ENCODE results near the gene KIF20A.
"Not testable (repeated sequence)": the region's sequence is repeated elsewhere in the genome, so short reads cannot be mapped to it uniquely, and the experiment has no call there.

The KIF20A gene

GRCh38 chr5:138178516-138179276, at the start of gene KIF20A, which contains the start of gene BRD8:
TSS of gene KIF20A (plus strand) at chr5:138179112. CDS start at chr5:138179681, 569 bp downstream.
TSS of gene BRD8 (minus strand) at chr5:138178630. CDS start at chr5:138178614, 16 bp downstream.
- peak; percentile 81 to 87 for DNase-seq (ENCODE audit: low read depth in 2 of 2)

GRCh38 chr5:138129347-138129746, 49.6 kb upstream of the KIF20A start:
- DNase-seq (ENCODE audit: low read depth in 2 of 2), result no peak

- no peak for DNase-seq (ENCODE audit: low read depth in 2 of 2)
Measured at GRCh38 chr5:138132543-138132942, 46.4 kb upstream of the KIF20A start.

- DNase-seq (ENCODE audit: low read depth in 2 of 2), result no peak
Measured at GRCh38 chr5:138138949-138139780, 39.7 kb upstream of the KIF20A start, which contains the start of gene NME5. TSS of gene NME5 (minus strand) at chr5:138139428. CDS start at chr5:138138780, 648 bp downstream.

- DNase-seq (ENCODE audit: low read depth in 2 of 2), result no peak
Measured at GRCh38 chr5:138139781-138140090, 39.2 kb upstream of the KIF20A start.

GRCh38 chr5:138140268-138140667, 38.6 kb upstream of the KIF20A start:
- DNase-seq (ENCODE audit: low read depth in 2 of 2), result no peak

- no peak for DNase-seq (ENCODE audit: low read depth in 2 of 2)
Measured at GRCh38 chr5:138141734-138142133, 37.2 kb upstream of the KIF20A start.

- not testable (repeated sequence) for DNase-seq (ENCODE audit: low read depth in 2 of 2)
Measured at GRCh38 chr5:138143578-138143977, 35.3 kb upstream of the KIF20A start.

- DNase-seq (ENCODE audit: low read depth in 2 of 2), result no peak
Measured at GRCh38 chr5:138148811-138149210, 30.1 kb upstream of the KIF20A start.

- DNase-seq (ENCODE audit: low read depth in 2 of 2), result no peak
Measured at GRCh38 chr5:138149530-138149929, 29.4 kb upstream of the KIF20A start.

GRCh38 chr5:138155977-138156376, 22.9 kb upstream of the KIF20A start:
- DNase-seq (ENCODE audit: low read depth in 2 of 2), result not testable (repeated sequence)

- DNase-seq (ENCODE audit: low read depth in 2 of 2), result no peak
Measured at GRCh38 chr5:138157626-138158025, 21.3 kb upstream of the KIF20A start.

- DNase-seq (ENCODE audit: low read depth in 2 of 2), result no peak
Measured at GRCh38 chr5:138159666-138160065, 19.2 kb upstream of the KIF20A start.

- DNase-seq (ENCODE audit: low read depth in 2 of 2), result no peak
Measured at GRCh38 chr5:138160706-138161105, 18.2 kb upstream of the KIF20A start.

- DNase-seq (ENCODE audit: low read depth in 2 of 2), result no peak
Measured at GRCh38 chr5:138163721-138164120, 15.2 kb upstream of the KIF20A start.

GRCh38 chr5:138169124-138169523, 9.8 kb upstream of the KIF20A start:
- DNase-seq (ENCODE audit: low read depth in 2 of 2), result no peak

- no peak for DNase-seq (ENCODE audit: low read depth in 2 of 2)
Measured at GRCh38 chr5:138170299-138170698, 8.6 kb upstream of the KIF20A start.

GRCh38 chr5:138177941-138178515, 884 bp upstream of the KIF20A start:
- no peak for DNase-seq (ENCODE audit: low read depth in 2 of 2)

- no peak for DNase-seq (ENCODE audit: low read depth in 2 of 2)
Measured at GRCh38 chr5:138179277-138179857, 455 bp downstream of the KIF20A start.

- no peak for DNase-seq (ENCODE audit: low read depth in 2 of 2)
Measured at GRCh38 chr5:138180183-138180782, 1.4 kb downstream of the KIF20A start.

- DNase-seq (ENCODE audit: low read depth in 2 of 2), result no peak
Measured at GRCh38 chr5:138180841-138181240, 1.9 kb downstream of the KIF20A start.

- DNase-seq (ENCODE audit: low read depth in 2 of 2), result no peak
Measured at GRCh38 chr5:138182808-138183207, 3.9 kb downstream of the KIF20A start.
